ENCODE measurements around the gene USP6NL. TPM values are rescaled to one million over a fixed set of nuclear protein-coding genes. Genes with fewer than 3 reads are reported as not detected.

Gene USP6NL
- polyA plus RNA-seq, 1 donor (not counting 4 experiments of a cell fraction or from before 2014, with no cell fraction given), result 8.7 TPM

DNA sequence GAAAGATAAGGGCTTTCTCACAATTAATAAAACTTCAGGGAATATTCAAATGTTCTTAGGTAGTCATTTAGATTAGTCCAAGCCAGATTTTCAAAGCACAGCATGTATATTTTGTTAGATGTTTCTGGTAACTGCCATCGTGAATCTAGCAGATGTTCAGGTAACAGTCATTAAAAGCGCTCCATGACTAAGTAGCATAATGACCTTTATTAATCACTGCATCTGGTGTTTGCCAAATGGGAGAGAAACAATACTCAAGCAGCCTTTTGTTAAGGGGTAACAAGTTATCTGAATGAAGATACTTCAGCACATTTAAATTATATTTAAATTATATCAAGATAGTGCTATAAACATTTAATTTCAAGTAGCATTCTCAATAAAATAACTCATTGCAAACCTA lies 47.5 kb downstream of the USP6NL start:
- H3K27me3 ChIP-seq (ENCODE audit: control insufficient read depth, extremely low read depth, insufficient read depth, low read length), result no peaks in the 10 kb centered on the region
- no peak overlapping the region for H3K9ac ChIP-seq (ENCODE audit: control insufficient read depth, extremely low read depth, insufficient read depth, low read length)
- no peak overlapping the region for H3K4me3 ChIP-seq (ENCODE audit: control insufficient read depth in 2 of 3, extremely low read depth in 1 of 3, insufficient read depth in 2 of 3, low read depth in 1 of 3, low read length in 3 of 3)
- no peak overlapping the region for H3K27ac ChIP-seq (ENCODE audit: control insufficient read depth, insufficient read depth, low read length)
- H3K4me2 ChIP-seq (ENCODE audit: control insufficient read depth, extremely low read depth, insufficient read depth, low read depth, low read length), result no peak overlapping the region
- peaks cover 15% of the 10 kb centered on the region for H3K79me2 ChIP-seq (ENCODE audit: control insufficient read depth, insufficient read depth, low read length)
- H3K4me1 ChIP-seq (ENCODE audit: control insufficient read depth, extremely low read depth, insufficient read depth, low read length), result no peaks in the 10 kb centered on the region
- H3K36me3 ChIP-seq (ENCODE audit: control insufficient read depth in 2 of 2, extremely low read depth in 1 of 2, insufficient read depth in 2 of 2, low read length in 2 of 2), result no peaks in the 10 kb centered on the region
- no peaks in the 10 kb centered on the region for H4K20me1 ChIP-seq (ENCODE audit: control insufficient read depth, extremely low read depth, insufficient read depth, low read length)
- no peaks in the 10 kb centered on the region for H3K9me3 ChIP-seq (ENCODE audit: control insufficient read depth, low read depth, low read length)
- FAIRE-seq, result no peak
- TF ChIP-seq, protein P1, sequence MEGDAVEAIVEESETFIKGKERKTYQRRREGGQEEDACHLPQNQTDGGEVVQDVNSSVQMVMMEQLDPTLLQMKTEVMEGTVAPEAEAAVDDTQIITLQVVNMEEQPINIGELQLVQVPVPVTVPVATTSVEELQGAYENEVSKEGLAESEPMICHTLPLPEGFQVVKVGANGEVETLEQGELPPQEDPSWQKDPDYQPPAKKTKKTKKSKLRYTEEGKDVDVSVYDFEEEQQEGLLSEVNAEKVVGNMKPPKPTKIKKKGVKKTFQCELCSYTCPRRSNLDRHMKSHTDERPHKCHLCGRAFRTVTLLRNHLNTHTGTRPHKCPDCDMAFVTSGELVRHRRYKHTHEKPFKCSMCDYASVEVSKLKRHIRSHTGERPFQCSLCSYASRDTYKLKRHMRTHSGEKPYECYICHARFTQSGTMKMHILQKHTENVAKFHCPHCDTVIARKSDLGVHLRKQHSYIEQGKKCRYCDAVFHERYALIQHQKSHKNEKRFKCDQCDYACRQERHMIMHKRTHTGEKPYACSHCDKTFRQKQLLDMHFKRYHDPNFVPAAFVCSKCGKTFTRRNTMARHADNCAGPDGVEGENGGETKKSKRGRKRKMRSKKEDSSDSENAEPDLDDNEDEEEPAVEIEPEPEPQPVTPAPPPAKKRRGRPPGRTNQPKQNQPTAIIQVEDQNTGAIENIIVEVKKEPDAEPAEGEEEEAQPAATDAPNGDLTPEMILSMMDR (optimal IDR thresholded peaks at IDR 0.05 in 1 of 3, IDR thresholded peaks at IDR 0.05 in 1 of 3, conservative IDR thresholded peaks at IDR 0.05 in 1 of 3; ENCODE audit: extremely low read depth in 1 of 3, insufficient read depth in 2 of 3, low read length in 3 of 3), result no peak
- no peak for TF ChIP-seq EZH2 (IDR thresholded peaks at IDR 0.05; ENCODE audit: low read length)
- dilution Hi-C loops (cut with MboI; ENCODE audit: extremely low pct_ligation_motif_present, low sequenced_read_pairs), result no loop called here
- H3K9me1 ChIP-seq (ENCODE audit: control insufficient read depth, extremely low read depth, insufficient read depth, low read length), result no peaks in the 10 kb centered on the region
- DNase-seq (ENCODE audit: low read depth, low spot score), result no peak
- H2AFZ ChIP-seq (ENCODE audit: control insufficient read depth, low read length), result no peak overlapping the region

DNA sequence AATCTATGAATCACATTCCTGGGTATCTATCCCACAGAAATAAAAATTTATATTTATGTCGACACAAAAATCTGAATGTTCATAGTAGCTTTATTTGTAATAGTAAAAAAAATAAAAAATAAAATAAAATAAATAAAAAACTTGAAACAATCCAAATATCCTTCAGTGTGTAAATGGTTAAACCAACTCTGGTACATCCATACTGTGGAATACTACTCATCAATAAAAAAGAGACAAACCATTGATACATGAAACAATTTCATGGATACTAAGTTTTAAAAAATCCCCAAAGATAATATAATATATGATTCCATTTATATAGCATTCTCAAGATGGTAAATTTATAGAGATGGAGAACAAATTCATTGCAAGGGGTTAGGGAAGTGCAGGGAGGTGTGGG lies 48.6 kb downstream of the USP6NL start:
- H3K9me1 ChIP-seq (ENCODE audit: control insufficient read depth, extremely low read depth, insufficient read depth, low read length), result no peaks in the 10 kb centered on the region
- H3K4me1 ChIP-seq (ENCODE audit: control insufficient read depth, extremely low read depth, insufficient read depth, low read length), result no peaks in the 10 kb centered on the region
- no peak overlapping the region for H2AFZ ChIP-seq (ENCODE audit: control insufficient read depth, low read length)
- H3K79me2 ChIP-seq (ENCODE audit: control insufficient read depth, insufficient read depth, low read length), result peaks cover 16% of the 10 kb centered on the region
- dilution Hi-C loops (cut with MboI; ENCODE audit: extremely low pct_ligation_motif_present, low sequenced_read_pairs), result no loop called here
- FAIRE-seq (no peak), DNase-seq (ENCODE audit: low read depth, low spot score) (no peak)
- no peaks in the 10 kb centered on the region for H3K27me3 ChIP-seq (ENCODE audit: control insufficient read depth, extremely low read depth, insufficient read depth, low read length)
- H3K9ac ChIP-seq (ENCODE audit: control insufficient read depth, extremely low read depth, insufficient read depth, low read length), result no peak overlapping the region
- H3K36me3 ChIP-seq (ENCODE audit: control insufficient read depth in 2 of 2, extremely low read depth in 1 of 2, insufficient read depth in 2 of 2, low read length in 2 of 2), result no peaks in the 10 kb centered on the region
- no peak overlapping the region for H3K4me2 ChIP-seq (ENCODE audit: control insufficient read depth, extremely low read depth, insufficient read depth, low read depth, low read length)
- H3K9me3 ChIP-seq (ENCODE audit: control insufficient read depth, low read depth, low read length), result no peaks in the 10 kb centered on the region
- no peak overlapping the region for H3K27ac ChIP-seq (ENCODE audit: control insufficient read depth, insufficient read depth, low read length)
- no peaks in the 10 kb centered on the region for H4K20me1 ChIP-seq (ENCODE audit: control insufficient read depth, extremely low read depth, insufficient read depth, low read length)
- no peak overlapping the region for H3K4me3 ChIP-seq (ENCODE audit: control insufficient read depth in 2 of 3, extremely low read depth in 1 of 3, insufficient read depth in 2 of 3, low read depth in 1 of 3, low read length in 3 of 3)
- TF ChIP-seq, protein P1 (optimal IDR thresholded peaks at IDR 0.05 in 1 of 3, IDR thresholded peaks at IDR 0.05 in 1 of 3, conservative IDR thresholded peaks at IDR 0.05 in 1 of 3; ENCODE audit: extremely low read depth in 1 of 3, insufficient read depth in 2 of 3, low read length in 3 of 3), result no peak
- no peak for TF ChIP-seq EZH2 (IDR thresholded peaks at IDR 0.05; ENCODE audit: low read length)
